Stomach (tissue), 9 donors: ENCODE results near the gene BNC2. TPM values are rescaled to one million over a fixed set of nuclear protein-coding genes. Genes with fewer than 3 reads are reported as not detected.
"Not testable (repeated sequence)": the region's sequence is repeated elsewhere in the genome, so short reads cannot be mapped to it uniquely, and the experiment has no call there.

Source experiments
- DNase-seq, 2 donors: peaks; one replicate each; pipeline versions ENCODE4 v3.0.0 to v3.0.0-alpha.2; 2013 to 2019
- H3K27ac ChIP-seq, 5 donors: fragments of 200-600 bp in 4 of 5; sonication (generic) in 4 of 5; one replicate each; pipeline ENCODE4 v1.5.1; 2013 to 2019; ENCODE audit warnings: mild to moderate bottlenecking in 1 of 5, moderate library complexity in 1 of 5
- H3K27me3 ChIP-seq, 3 donors: fragments of 200-600 bp; sonication (generic); one replicate each; pipeline ENCODE4 v1.5.1; 2017 to 2019; ENCODE audit warnings: mixed run types in 1 of 3
- H3K36me3 ChIP-seq, 4 donors: fragments of 200-600 bp; sonication (generic); 1 replicate in 3 of 4; 2 replicates in 1 of 4; pipeline ENCODE4 v1.5.1; 2016 to 2019
- H3K4me1 ChIP-seq, 4 donors: fragments of 200-600 bp; sonication (generic); one replicate each; pipeline ENCODE4 v1.5.1; 2016 to 2019
- H3K4me3 ChIP-seq, 4 donors: fragments of 200-600 bp; sonication (generic) in 3 of 4; one replicate each; pipeline ENCODE4 v1.5.1; 2016 to 2019; ENCODE audit warnings: mild to moderate bottlenecking in 1 of 4
- H3K9me3 ChIP-seq, 4 donors: fragments of 200-600 bp; sonication (generic); one replicate each; pipeline ENCODE4 v1.5.1; 2016 to 2019
- CTCF ChIP-seq, 7 experiments: fragments of 450-650 bp in 4 of 7; fragments of 200-600 bp in 3 of 7; sonication (generic) in 3 of 7; IDR thresholded peaks; one replicate each; pipeline ENCODE4 v1.5.1; 2016 to 2019; ENCODE audit warnings: antibody characterized with exemption in 7 of 7, control low read depth in 2 of 7, mild to moderate bottlenecking in 1 of 7
- EP300 ChIP-seq: sonication (generic); formaldehyde crosslinking; IDR thresholded peaks from one replicate; pipeline ENCODE4 v1.6.1; 2017; ENCODE audit warnings: antibody characterized with exemption
- POLR2A ChIP-seq, 4 donors: fragments of 450-650 bp; IDR thresholded peaks; one replicate each; pipeline ENCODE4 v1.6.1; 2016; ENCODE audit warnings: antibody characterized with exemption in 4 of 4, control low read depth in 2 of 4, mild to moderate bottlenecking in 1 of 4, moderate library complexity in 1 of 4
- POLR2AphosphoS5 ChIP-seq, 3 donors: sonication (generic); formaldehyde crosslinking; IDR thresholded peaks; one replicate each; pipeline ENCODE4 v1.6.1; 2016; ENCODE audit warnings: antibody characterized with exemption in 3 of 3
- WGBS, 5 donors: extraction: QIAGEN DNeasy Blood & Tissue Kit in 3 of 5; methylation state at CpG; one replicate each; pipeline versions ENCODE4 v1.1.5 to v1.1.7; 2013 to 2018; 5-methylcytosine and 5-hydroxymethylcytosine counted together
- intact Hi-C: fragments of 100-400 bp; cut with DNase I; formaldehyde crosslinking; loops from one replicate; pipeline ENCODE4 v1.15.1; 2023; ENCODE audit warnings: low total_unique reads
- polyA plus RNA-seq, 3 donors: library from polyadenylated mRNA; stranded (reverse); fragments of 200-250 nt; gene quantifications; one replicate each; pipeline ENCODE4 v1.2.3, GENCODE V29; 2013
- total RNA-seq, 5 donors: library from RNA; depleted of rRNA; stranded (reverse); fragments of >200 nt; gene quantifications; one replicate each; pipeline versions ENCODE4 v1.1.0 to v1.2.3, GENCODE V29; 2014 to 2016
- donor health status: healthy with polysubstance abuse.
- donor health status: Bipolar disorder and iron deficiency.
- donor health status: healthy.

The BNC2 gene
- total and polyA plus RNA-seq, 8 donors = 1.1 to 60.7 (median 7.6) TPM

GRCh38 chr9:16912197-16912596 lies 41.7 kb upstream of the BNC2 start:
- DNase-seq = no peak
- Histone ChIP-seq H3K9me3 (no peaks in the 10 kb centered on the region), H3K4me1 (no peaks in the 10 kb centered on the region), H3K36me3 (no peaks in the 10 kb centered on the region), H3K4me3 (no peak overlapping the region), H3K27me3 (no peaks in the 10 kb centered on the region), H3K27ac (no peak overlapping the region)
- intact Hi-C loops = no loop called here
- 58 to 61% (median 59%) methylated on average over 2 of the region's 2 CpGs for WGBS, 5 donors
- no peak for TF ChIP-seq POLR2A (IDR thresholded peaks at IDR 0.05)
- TF ChIP-seq CTCF (IDR thresholded peaks at IDR 0.05) = no peak
- no peak for TF ChIP-seq EP300
- no peak for TF ChIP-seq POLR2AphosphoS5 (IDR thresholded peaks at IDR 0.05)

- intact Hi-C loops, H3K9me3 ChIP-seq, H3K4me1 ChIP-seq, H3K27ac ChIP-seq, H3K36me3 ChIP-seq, DNase-seq, H3K27me3 ChIP-seq, H3K4me3 ChIP-seq: not testable (repeated sequence)
Measured at GRCh38 chr9:16908206-16908605, 37.7 kb upstream of the BNC2 start.

- intact Hi-C loops = no loop called here
- Histone ChIP-seq H3K9me3 (no peaks in the 10 kb centered on the region), H3K27ac (no peak overlapping the region), H3K4me1 (no peaks in the 10 kb centered on the region), H3K36me3 (no peaks in the 10 kb centered on the region), H3K4me3 (no peak overlapping the region), H3K27me3 (no peaks in the 10 kb centered on the region)
- no peak for DNase-seq
- 84 to 95% (median 84%) methylated on average over 4 of the region's 4 CpGs for WGBS, 5 donors
- TF ChIP-seq CTCF (IDR thresholded peaks at IDR 0.05) (no peak), POLR2A (IDR thresholded peaks at IDR 0.05) (no peak), EP300 (no peak), POLR2AphosphoS5 (IDR thresholded peaks at IDR 0.05) (no peak)
Measured at GRCh38 chr9:16904655-16905054, 34.2 kb upstream of the BNC2 start.

- Histone ChIP-seq H3K4me1 (no peaks in the 10 kb centered on the region), H3K27me3 (no peaks in the 10 kb centered on the region), H3K27ac (no peak overlapping the region), H3K9me3 (no peaks in the 10 kb centered on the region), H3K4me3 (no peak overlapping the region), H3K36me3 (no peaks in the 10 kb centered on the region)
- no peak for TF ChIP-seq POLR2A (IDR thresholded peaks at IDR 0.05)
- no peak for TF ChIP-seq EP300
- TF ChIP-seq POLR2AphosphoS5 (IDR thresholded peaks at IDR 0.05) = no peak
- no peak for TF ChIP-seq CTCF (IDR thresholded peaks at IDR 0.05)
- intact Hi-C loops = no loop called here
- no peak for DNase-seq
- 87 to 94% (median 93%) methylated on average over 2 of the region's 2 CpGs for WGBS, 5 donors
Measured at GRCh38 chr9:16901590-16901989, 31.1 kb upstream of the BNC2 start.

GRCh38 chr9:16899606-16900005 lies 29.1 kb upstream of the BNC2 start:
- TF ChIP-seq EP300 (no peak), POLR2AphosphoS5 (IDR thresholded peaks at IDR 0.05) (no peak), CTCF (IDR thresholded peaks at IDR 0.05) (no peak), POLR2A (IDR thresholded peaks at IDR 0.05) (no peak)
- no peaks in the 10 kb centered on the region for H3K27me3 ChIP-seq

More at GRCh38 chr9:16899606-16900005, 29.1 kb upstream of the BNC2 start:
- no peaks in the 10 kb centered on the region for H3K4me1 ChIP-seq
- no peak for DNase-seq
- no peak overlapping the region for H3K27ac ChIP-seq
- H3K9me3 ChIP-seq = no peaks in the 10 kb centered on the region
- no peaks in the 10 kb centered on the region for H3K36me3 ChIP-seq
- no peak overlapping the region for H3K4me3 ChIP-seq
- intact Hi-C loops = no loop called here
- WGBS, 5 donors = 15 to 21% (median 16%) methylated on average over 2 of the region's 2 CpGs
